CD4-positive, alpha-beta T cell treated with Interleukin-15 for 4 hours (primary cell): ENCODE measurements around the gene ASF1A.

Experiments used
- DNase-seq: peaks from one replicate; pipeline ENCODE4 v3.0.0-alpha.2; 2020; ENCODE audit warnings: low spot score

The ASF1A gene

GRCh38 chr6:118881440-118882313 is 12.3 kb upstream of the ASF1A start:
- DNase-seq = no peak

- DNase-seq = no peak
Observed at GRCh38 chr6:118882314-118882905, 11.5 kb upstream of the ASF1A start.

DNA sequence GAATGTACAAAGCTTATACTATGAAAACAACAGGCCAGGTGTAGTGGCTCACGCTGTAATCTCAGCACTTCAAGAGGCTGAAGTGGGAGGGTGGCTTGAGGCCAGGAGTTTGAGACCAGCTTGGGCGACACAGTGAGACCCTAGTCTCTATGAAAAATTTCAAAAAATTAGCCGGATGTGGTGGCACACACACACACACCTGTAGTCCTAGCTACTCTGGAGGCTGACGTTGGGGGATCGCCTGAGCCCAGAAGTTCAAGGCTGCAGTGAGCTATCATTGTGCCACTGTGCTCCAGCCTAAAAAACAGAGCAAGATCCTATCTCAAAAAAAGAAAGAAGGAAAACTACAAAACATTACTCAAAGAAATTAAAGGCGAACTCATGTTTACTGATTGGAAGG is 7.3 kb upstream of the ASF1A start:
- DNase-seq = no peak

GRCh38 chr6:118889163-118889562 is 4.8 kb upstream of the ASF1A start:
- DNase-seq = no peak

GRCh38 chr6:118890997-118891790 is 2.8 kb upstream of the ASF1A start:
- DNase-seq = no peak

DNA sequence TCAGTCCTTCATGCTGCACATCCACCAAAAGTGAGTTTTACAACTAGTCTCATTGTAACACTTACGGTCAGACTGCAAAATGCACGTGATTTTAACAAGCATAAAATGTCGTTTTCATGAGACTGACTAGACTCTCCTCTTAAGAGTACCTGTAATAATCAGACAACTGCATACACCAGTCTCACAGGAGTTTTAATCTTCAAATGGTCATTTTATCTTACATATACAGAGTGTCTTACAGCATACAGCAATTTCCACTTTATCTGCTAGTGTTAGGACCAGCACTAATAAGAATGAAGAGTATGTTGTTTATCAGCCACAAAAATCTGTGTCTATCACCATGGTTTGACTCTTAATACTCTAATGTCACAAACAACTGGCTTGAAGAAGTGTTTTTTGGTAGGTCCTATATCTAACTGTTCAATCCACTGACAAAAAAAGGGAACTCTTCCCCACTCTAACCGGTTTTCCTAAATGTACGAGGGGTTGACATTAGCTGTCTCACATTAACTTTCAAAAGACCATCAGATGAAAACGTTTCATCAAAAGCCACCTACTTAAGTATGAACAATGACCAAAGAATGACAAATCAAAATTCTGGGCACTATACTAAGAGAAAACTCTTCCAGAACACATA is 1.5 kb upstream of the ASF1A start:
- DNase-seq = peak; percentile 26

DNA sequence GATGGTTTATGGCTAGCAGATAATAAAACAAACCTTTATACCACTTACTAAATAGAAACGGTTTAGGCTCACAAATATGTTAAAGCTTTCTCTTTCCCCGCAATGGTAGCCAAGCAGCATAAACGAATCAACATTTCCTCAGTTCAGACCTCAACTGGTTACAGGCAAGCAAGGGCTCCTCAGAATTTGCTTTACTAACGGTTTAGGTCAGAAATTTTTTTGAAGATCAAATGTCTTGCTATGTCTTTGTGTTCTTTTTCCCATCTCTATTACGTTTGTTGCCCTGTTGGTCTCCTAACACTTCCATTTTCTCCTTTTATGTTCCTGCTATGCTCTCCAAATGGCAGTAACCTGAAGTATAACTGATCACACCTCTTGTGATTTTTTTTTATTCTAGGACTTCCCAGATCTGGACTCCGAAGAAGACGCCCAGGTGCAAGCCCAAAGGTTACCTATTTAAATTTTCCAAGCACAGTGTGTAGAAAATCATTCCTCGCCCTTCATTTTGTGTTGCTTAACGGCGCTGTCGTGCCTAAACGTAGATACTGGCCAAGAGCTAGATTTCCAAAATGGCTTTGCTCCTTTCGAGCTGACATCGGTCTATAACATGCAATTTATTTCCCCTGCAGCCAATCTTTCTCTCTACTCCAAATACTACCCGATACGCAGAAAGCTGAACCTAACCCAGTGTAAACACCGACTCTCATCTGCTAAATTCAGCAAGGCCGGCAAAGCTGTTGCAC is 717 bp upstream of the ASF1A start:
- peak; percentile 72 for DNase-seq

DNA sequence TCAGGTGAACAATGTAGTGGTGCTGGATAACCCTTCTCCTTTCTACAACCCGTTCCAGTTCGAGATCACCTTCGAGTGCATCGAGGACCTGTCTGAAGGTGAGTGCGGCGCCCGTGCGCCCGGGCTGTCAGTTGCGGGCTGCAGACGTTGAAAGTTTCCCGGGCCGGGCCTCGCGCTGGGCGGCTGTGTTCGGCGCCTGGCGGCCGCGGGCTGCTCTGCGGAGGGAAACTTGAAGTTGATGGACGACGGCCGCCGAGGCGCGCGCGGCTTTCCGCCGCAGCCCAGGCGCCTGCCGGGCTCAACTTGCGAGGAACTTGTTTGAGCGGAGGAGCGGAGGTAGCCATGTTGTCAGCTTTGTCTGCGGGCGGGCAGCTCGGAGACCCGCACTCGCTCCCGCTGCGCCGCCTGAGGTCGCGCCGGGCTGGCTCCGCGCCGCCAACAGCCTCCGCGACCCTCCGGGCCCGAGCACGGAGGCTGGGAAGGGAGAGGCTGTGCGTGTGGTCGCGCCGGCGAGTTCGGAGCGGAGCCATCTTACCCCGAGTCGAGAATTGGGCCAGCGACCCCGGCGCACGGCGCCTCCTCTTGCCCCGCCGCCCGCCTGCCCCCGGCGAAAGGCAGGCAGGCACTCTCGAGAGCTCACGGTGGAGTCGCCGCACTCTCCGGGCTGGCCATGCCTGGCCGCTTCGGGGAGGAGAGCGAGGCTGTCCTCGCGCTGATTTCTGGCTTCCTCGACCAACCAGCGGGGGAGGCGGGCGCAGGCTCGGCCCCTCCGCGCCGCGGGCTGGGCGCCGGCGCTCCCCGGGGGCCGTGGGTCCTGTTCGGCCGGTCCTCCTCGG is 691 bp downstream of the ASF1A start:
- DNase-seq = peak; percentile 54

DNA sequence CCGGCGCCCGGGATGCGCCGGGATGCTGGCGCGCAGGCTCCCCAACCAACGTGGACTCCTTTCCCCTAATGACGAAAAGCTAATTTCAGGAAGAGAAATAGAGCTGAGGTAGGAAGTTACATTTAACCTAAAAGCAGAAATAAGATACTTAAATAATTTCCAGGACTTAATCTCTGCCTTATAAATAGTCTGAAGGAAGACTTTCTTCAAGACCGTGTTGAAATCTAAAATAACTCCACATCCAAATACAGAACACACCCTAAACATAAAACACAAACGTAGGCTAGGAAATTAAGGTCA is 1.3 kb downstream of the ASF1A start:
- DNase-seq = no peak

DNA sequence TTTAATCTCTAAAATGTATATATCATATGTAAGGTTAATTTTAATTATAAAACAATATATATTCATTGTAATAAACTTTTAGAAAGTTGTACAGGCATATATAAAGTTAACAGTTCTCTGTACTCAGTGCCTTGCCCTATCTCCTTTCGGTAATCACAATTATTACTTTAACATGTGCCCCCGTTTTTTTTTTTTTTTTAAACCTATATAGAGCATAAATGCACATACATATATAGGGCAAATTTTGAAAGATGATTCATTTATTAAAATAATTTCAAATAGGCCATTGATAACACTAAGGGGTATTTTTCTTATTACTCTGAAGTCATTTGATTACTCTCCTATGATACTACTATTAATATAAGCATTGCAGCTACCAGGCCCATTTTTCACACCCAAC is 1.9 kb downstream of the ASF1A start:
- no peak for DNase-seq

DNA sequence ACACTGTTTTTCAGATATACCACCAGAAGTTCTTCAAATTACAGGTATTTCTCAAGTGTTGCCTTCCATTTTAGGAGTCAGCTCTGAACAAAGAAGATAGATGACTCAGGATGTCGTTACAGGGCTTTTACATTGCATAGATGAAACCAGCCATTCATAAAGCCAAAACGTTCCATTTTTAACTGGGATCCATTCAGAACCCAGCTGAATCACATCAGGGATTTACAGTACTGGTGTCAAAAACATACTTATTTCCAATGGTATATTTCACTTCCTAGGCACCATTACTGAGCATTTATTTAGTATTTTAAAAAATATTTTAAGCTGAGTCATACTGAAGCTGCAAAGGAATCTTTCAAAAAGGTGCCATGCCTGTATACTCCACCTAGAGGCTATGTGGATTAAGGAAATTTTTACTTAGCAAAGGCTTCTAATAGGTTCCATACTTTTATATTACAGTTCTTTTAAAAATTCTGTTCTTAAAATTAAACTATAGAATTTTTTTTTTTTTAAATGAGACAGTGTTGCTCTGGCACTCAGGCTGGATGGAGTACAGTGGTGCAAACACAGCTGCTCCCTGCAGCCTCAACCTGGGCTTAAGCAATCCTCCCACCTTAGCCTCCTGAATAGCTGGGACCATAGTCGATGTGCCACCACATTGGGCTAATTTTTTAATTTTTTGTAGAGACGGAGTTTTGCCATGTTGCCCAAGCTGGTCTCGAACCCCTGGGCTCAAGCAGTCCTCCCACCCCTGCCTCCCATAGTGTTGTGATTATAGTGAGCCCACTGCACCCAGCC is 2.6 kb downstream of the ASF1A start:
- DNase-seq = peak; percentile 42

- DNase-seq = no peak
Observed at GRCh38 chr6:118897386-118897785, 3.4 kb downstream of the ASF1A start.

DNA sequence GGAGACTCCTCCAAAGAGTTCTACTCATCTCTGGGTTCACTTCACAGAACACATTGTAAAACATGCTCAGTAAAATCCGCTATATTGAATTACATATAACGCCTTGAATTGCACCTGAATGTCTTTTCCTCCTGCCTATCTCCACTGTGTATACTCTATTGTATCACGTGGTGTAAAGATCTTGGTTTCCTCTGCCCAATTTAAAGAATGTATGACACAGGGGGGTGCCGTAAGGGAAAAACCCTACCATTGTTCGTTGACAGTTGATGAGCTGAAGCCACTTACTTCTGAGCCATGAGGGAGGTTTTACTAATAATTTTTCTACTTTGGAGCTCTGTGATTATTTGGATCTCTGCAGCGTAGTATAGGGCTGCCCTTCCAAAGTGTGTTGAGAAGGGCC is 6.0 kb downstream of the ASF1A start:
- DNase-seq = peak; percentile 53

DNA sequence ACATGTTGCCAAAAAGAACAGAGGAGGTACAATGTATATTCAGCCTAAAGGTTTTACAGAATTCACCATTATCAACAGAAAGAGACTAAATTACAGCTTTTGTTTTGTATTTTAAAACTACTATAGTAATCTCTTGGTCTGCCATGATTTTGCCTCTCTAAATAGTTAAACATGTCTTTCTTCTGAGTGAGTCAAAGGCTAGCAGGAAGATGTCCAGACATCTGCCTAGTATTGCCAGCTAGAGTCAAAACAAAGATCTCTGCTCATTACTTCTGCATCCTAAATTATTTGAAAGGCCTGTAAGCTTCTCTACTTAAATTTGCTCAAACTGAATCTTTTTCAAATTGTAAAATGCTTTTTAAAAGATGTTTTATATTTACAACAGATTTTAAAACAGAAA is 8.8 kb downstream of the ASF1A start:
- no peak for DNase-seq

- no peak for DNase-seq
Observed at GRCh38 chr6:118903138-118903537, 9.2 kb downstream of the ASF1A start.

DNA sequence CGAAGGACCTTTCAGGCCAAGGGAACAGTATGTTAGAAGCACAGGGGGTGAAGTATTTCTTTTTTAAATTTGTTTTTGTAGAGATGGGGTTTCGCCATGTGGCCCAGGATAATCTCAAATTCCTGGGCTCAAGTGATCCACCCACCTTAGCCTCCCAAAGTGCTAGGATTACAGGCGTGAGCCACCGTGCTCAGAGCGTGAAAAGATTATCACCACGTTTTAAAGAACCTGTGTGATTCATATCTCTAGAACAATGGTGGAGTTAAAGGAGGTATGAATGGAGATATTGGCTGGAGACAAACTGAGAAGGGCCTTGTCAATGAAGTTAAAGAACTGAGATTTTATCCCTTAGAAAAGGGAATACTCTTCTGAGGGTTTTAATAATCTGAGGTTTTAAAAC is 9.7 kb downstream of the ASF1A start:
- DNase-seq = no peak

DNA sequence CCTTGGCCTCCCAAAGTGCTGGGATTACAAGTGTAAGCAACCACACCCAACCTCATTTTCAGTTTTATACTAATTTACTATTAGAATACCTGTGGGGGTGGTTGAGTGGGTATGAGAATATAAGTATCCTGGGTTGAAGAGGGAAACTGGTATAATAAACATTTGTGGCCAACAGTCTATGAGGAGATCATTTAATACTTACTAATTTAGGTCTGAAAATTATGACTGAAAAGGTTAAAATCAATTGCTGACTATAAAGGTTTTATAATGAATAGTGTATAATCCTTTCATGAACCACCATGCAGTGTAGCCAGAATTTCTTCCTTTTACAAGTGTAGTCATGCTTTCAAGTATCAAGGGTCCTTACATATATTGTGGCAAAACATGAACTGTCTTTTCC is 11.1 kb downstream of the ASF1A start:
- DNase-seq = no peak

DNA sequence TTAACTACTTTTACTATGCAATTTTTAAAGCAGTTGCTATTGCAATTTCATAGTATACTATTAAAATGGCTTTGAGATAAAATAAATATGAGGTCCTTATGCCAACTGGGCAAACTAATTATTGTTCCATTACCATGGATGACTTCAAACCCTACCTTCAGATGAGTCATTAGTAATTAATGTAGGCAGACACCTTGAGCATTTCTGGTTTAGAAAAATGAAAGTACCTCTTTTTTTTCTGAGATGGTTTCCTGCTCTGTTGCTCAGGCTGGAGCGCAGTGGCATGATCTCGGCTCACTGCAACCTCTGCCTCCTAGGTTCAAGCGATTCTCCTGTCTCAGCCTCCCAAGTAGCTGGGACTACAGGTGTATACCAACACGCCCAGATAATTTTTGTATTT is 11.9 kb downstream of the ASF1A start:
- peak; percentile 43 for DNase-seq

DNA sequence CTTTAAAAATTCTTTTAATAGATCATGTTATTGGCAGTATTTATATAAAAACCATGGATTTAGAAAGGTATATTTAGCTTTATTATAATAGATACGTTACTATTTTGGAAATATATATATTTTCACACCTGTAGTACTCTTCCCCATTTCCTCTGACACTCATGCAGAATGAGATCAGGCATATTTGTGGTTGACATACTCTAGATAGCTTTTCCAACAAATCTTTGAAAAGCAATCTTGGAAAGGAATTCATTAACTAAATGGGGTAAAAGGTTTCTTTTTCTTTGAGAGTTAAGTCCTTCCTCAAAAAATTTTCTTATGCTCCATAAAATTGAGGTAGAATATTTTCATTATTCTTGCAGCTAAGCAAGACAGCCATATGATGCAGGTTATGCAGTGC is 14.5 kb downstream of the ASF1A start:
- DNase-seq = no peak

GRCh38 chr6:118912646-118913045 is 18.7 kb downstream of the ASF1A start:
- DNase-seq = no peak
